ENCODE results near the gene GGA2. TPM values are rescaled to one million over a fixed set of nuclear protein-coding genes. Genes with fewer than 3 reads are reported as not detected.
"Not testable (repeated sequence)": the region's sequence is repeated elsewhere in the genome, so short reads cannot be mapped to it uniquely, and the experiment has no call there.

The GGA2 gene
- total and polyA plus RNA-seq, 8 donors: 125 to 163 (median 142) TPM

GRCh38 chr16:23452572-23453337, 57.5 kb downstream of the GGA2 start, which contains the start of gene COG7:
Gene COG7 (minus strand): TSS chr16:23453189. CDS start chr16:23452994, 195 bp downstream.
- intact Hi-C loops (cut with DNase I): no loop called here
- TF ChIP-seq CTCF (IDR thresholded peaks at IDR 0.05): no peak
- Histone ChIP-seq H3K9me3 (no peaks in the 10 kb centered on the region), H3K4me1 (peaks cover 5 to 33% of the 10 kb centered on the region in 2 donors), H3K27me3 (no peaks in the 10 kb centered on the region), H3K27ac (peak within 1 kb of the TSS; percentile 84 to 90), H3K36me3 (no peaks in the 10 kb centered on the region), H3K4me3 (peak within 1 kb of the TSS; percentile 78 to 98)
- DNase-seq (peak; percentile 86 to 93 (median 90)), ATAC-seq (peak; percentile 97)

GRCh38 chr16:23452221-23452571, 58.1 kb downstream of the GGA2 start:
- Histone ChIP-seq H3K4me3 (peak overlapping the region; percentile 78 to 98), H3K9me3 (no peaks in the 10 kb centered on the region), H3K27ac (peak overlapping the region in 1 of 2 donors; percentile 90), H3K27me3 (no peaks in the 10 kb centered on the region), H3K36me3 (no peaks in the 10 kb centered on the region), H3K4me1 (peaks cover 5 to 33% of the 10 kb centered on the region in 2 donors)
- ATAC-seq (peak; percentile 2), DNase-seq (no peak)
- intact Hi-C loops (cut with DNase I): no loop called here
- no peak for TF ChIP-seq CTCF (IDR thresholded peaks at IDR 0.05)

- intact Hi-C loops (cut with DNase I): no loop called here
- Histone ChIP-seq H3K36me3 (peaks cover 0 to 24% of the 10 kb centered on the region in 2 donors), H3K9me3 (no peaks in the 10 kb centered on the region), H3K27ac (no peak overlapping the region), H3K27me3 (no peaks in the 10 kb centered on the region), H3K4me3 (no peak overlapping the region), H3K4me1 (peaks cover under 1 to 23% of the 10 kb centered on the region in 2 donors)
- ATAC-seq (peak; percentile 10), DNase-seq (no peak)
- TF ChIP-seq CTCF (IDR thresholded peaks at IDR 0.05): no peak
These were observed 61.9 kb downstream of the GGA2 start for GRCh38 chr16:23448392-23448791.

- H3K4me3 ChIP-seq, H3K9me3 ChIP-seq, ATAC-seq, H3K27ac ChIP-seq, DNase-seq, H3K27me3 ChIP-seq: not testable (repeated sequence)
- peaks cover 0 to 63% of the 10 kb centered on the region in 2 donors for H3K36me3 ChIP-seq
- H3K4me1 ChIP-seq: peaks cover 14 to 28% of the 10 kb centered on the region in 2 donors
- intact Hi-C loops (cut with DNase I): loop anchor here (10.0 kb wide), 1 partner anchor 253 kb away; the partner anchor contains the start of gene SCNN1G (in 2 of the 2)
These were observed 72.8 kb downstream of the GGA2 start for GRCh38 chr16:23437542-23437941.

GRCh38 chr16:23436951-23437350, 73.3 kb downstream of the GGA2 start:
- Histone ChIP-seq H3K36me3 (peaks cover 0 to 63% of the 10 kb centered on the region in 2 donors), H3K4me1 (peaks cover 14 to 28% of the 10 kb centered on the region in 2 donors), H3K9me3 (no peaks in the 10 kb centered on the region), H3K27me3 (no peaks in the 10 kb centered on the region), H3K4me3 (no peak overlapping the region), H3K27ac (no peak overlapping the region)
- intact Hi-C loops (cut with DNase I): loop anchor here (10.0 kb wide), 1 partner anchor 252 kb away; the partner anchor contains the start of gene SCNN1G (in 2 of the 2)
- ATAC-seq: no peak
- TF ChIP-seq CTCF (IDR thresholded peaks at IDR 0.05): no peak
- no peak for DNase-seq
